Fibroblast of skin of left quadriceps (primary cell): ENCODE results near the gene ZNF280A.
A peak's percentile ranks its signal among the peaks of the same experiment; 100 is the strongest.
"Not testable (repeated sequence)": the region's sequence is repeated elsewhere in the genome, so short reads cannot be mapped to it uniquely, and the experiment has no call there.

ENCODE experiments used
- DNase-seq, 2 experiments: peaks; one replicate each; pipeline ENCODE4 v3.0.0-alpha.2; 2013; ENCODE audit warnings: low read depth in 2 of 2

ZNF280A gene

DNA sequence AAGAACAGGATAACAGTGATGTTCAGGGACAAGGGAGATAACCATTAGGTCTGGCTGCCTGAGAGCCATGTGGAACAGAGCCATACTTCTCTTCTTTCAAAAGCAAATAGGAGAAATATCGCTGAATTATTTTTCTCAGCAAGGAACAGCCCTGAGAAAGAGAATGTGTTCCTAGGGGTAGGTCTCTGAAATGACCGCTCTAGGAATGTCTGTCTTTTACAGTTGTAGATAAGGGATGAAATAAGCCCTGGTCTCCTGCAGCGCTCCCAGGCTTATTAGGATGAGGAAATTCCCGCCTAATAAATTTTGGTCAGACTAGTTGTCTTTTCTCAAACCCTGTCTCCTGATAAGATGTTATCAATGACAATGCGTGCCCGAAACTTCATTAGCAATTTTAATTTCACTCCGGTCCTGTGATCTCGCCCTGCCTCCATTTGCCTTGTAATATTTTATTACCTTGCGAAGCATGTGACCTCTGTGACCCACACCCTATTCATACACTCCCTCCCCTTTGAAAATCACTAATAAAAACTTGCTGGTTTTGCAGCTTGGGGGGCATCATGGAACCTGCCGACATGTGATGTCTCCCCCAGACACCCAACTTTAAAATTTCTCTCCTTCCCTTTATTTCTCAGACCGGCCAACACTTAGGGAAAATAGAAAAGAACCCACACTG lies 51.1 kb downstream of the ZNF280A start:
- not testable (repeated sequence) for DNase-seq

DNA sequence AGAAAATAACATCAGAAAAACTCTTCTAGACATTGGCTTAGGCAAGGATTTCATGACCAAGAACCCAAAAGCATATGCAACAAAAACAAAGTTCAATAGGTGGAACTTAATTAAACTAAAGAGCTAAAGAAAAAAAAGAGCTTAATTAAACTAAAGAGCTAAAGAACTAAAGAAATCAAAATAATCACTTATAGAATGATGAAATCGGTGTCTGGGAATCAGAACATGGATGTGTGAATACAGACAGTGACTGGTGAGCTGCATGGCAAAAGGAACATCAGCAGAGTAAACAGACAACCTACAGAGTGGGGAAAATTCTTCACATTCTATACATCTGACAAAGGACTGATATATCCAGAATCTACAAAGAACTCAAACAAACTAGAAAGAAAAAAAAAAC lies 53.0 kb downstream of the ZNF280A start:
- no peak for DNase-seq

DNA sequence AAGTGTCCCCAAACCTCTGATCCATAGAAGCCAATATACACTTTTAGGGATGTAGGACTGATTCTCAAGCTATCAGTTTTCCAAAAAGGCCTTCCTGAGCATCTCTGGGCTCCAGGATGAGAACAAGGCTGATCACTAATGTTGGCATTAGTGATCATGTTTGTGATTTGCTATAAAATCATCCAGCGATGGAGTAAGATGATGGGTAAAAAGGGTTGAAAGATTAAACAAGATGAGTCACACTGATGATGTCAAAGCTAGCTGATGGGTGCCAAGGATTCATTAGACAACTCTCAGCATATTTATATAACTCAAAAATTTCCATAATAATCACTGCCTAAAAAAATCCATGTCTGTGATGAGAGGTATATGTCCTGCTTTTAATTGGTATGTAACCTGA lies 54.3 kb downstream of the ZNF280A start:
- DNase-seq: no peak

DNA sequence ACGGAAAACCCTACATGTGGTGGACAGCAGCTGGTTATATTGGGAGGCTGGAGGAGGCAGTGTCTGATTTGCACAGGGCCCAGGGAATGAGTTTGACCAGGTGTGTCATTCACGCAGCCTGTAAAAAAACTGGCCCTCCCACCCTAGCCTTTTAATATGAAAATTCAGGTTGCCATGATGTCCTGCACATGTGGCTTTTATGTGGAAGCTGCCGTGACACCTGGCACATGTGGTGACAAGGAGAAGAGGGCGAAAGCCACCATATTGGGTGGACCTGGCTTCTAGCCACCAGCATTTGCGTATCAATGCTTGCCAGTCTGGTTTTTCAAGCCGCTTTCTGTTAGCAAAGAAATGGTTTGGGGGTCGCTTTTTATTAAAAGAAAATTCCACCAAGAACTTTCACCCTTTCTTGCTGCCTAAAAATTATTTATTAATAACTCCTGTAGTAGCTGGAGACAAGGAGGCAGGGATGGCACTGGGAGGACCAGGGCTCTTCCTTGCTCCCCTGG lies 54.9 kb downstream of the ZNF280A start:
- no peak for DNase-seq

DNA sequence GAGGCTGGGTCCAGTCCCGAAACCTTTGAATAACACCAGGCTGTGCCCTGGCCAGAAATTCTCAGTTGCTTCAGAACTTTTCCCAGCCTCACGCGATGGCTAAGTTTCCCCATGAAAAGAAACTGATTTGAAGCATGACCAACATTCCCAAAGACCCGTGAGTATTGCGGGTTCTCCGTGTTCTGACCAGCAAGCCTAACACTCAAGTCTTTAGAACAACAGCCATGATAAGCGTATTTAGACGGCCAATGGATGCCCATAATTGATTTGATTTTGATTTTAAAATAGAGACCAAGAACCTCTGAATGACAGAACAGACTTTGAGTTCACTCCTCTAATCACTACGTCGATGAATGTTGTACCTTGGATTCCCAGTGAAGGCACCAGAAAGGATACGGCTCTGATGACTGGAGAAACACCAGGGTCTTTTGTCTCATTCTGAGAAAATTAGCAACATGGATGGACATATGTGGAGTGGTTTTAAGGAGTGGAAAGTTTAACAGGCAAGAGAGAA lies 55.5 kb downstream of the ZNF280A start:
- DNase-seq: no peak

DNA sequence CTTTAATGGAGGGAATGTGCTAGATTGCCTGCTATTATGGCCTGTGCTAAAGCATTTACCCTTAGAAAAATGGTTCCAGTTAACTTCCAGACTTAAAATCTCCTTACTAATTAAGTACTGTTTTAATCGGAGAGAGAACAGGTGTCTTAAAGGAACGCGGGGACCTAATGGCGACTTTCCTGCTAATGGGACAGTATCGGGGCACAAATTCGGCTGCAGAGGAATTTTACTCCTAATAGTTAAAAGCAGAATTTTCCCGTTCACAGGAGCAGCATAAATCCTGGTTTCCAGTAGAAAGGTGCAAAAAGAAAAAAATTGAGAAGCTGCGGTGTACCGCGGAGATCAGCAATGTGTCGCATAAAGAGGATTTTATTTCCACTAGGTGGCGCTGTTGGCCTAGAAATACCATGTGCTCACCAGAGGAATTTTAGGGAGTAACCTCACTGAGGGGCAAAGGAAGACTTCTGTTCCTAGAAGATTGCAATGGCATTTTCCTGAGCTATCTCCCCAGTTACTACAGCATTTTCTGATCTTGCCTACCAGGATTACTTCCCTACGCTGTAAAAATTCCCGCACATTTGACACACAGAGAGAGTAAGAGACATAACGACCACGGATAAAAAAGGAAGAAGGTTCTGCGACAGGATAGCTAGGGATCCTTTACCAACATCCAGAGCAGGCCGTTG lies 56.1 kb downstream of the ZNF280A start:
- DNase-seq: peak; percentile 35 to 40
